CD4-positive, alpha-beta T cell treated with Interleukin-17A for 1 hour (primary cell): Measurements from ENCODE around the gene ACOX1.
"Not testable (repeated sequence)": the region's sequence is repeated elsewhere in the genome, so short reads cannot be mapped to it uniquely, and the experiment has no call there.

ENCODE experiments used
- DNase-seq: peaks from one replicate; pipeline ENCODE4 v3.0.0-alpha.2; 2020

Gene ACOX1

GRCh38 chr17:75979705-75980187 lies 780 bp upstream of the ACOX1 start:
- no peak for DNase-seq

- DNase-seq, result no peak
Measured at GRCh38 chr17:75976175-75976848, 2.7 kb downstream of the ACOX1 start.

- DNase-seq, result no peak
Measured at GRCh38 chr17:75975757-75976174, 3.2 kb downstream of the ACOX1 start.

- DNase-seq, result not testable (repeated sequence)
Measured at GRCh38 chr17:75975187-75975586, 3.8 kb downstream of the ACOX1 start.

GRCh38 chr17:75970626-75971025 lies 8.3 kb downstream of the ACOX1 start:
- DNase-seq, result no peak

- DNase-seq, result no peak
Measured at GRCh38 chr17:75970011-75970523, 8.9 kb downstream of the ACOX1 start.

GRCh38 chr17:75969044-75969443 lies 9.9 kb downstream of the ACOX1 start:
- not testable (repeated sequence) for DNase-seq

- DNase-seq, result no peak
Measured at GRCh38 chr17:75965468-75965867, 13.5 kb downstream of the ACOX1 start.

- no peak for DNase-seq
Measured at GRCh38 chr17:75959839-75960511, 19.0 kb downstream of the ACOX1 start.

GRCh38 chr17:75959051-75959838 lies 19.7 kb downstream of the ACOX1 start:
- DNase-seq, result no peak

- DNase-seq, result no peak
Measured at GRCh38 chr17:75950855-75951554, 28.0 kb downstream of the ACOX1 start.

- DNase-seq, result no peak
Measured at GRCh38 chr17:75950421-75950820, 28.5 kb downstream of the ACOX1 start.

- DNase-seq, result no peak
Measured at GRCh38 chr17:75945211-75945610, 33.8 kb downstream of the ACOX1 start.

- no peak for DNase-seq
Measured at GRCh38 chr17:75943491-75943890, 35.5 kb downstream of the ACOX1 start.

- DNase-seq, result no peak
Measured at GRCh38 chr17:75942473-75942872, 36.5 kb downstream of the ACOX1 start.

- DNase-seq, result no peak
Measured at GRCh38 chr17:75941442-75941819, 37.5 kb downstream of the ACOX1 start.

- DNase-seq, result peak; percentile 88
Measured at GRCh38 chr17:75940727-75941441, 38.1 kb downstream of the ACOX1 start, which contains the start of gene FBF1. Gene FBF1 (minus strand): TSS chr17:75941042. CDS start chr17:75938149, 2,893 bp downstream.

GRCh38 chr17:75937652-75938051 lies 41.3 kb downstream of the ACOX1 start:
- DNase-seq, result no peak

GRCh38 chr17:75933808-75934207 lies 45.2 kb downstream of the ACOX1 start:
- DNase-seq, result no peak

- DNase-seq, result no peak
Measured at GRCh38 chr17:75932852-75933251, 46.1 kb downstream of the ACOX1 start.

GRCh38 chr17:75931062-75931461 lies 47.9 kb downstream of the ACOX1 start:
- DNase-seq, result no peak
